Activated CD8-positive, alpha-beta T cell treated with anti-CD3 and anti-CD28 coated beads for 36 hours (primary cell): ENCODE measurements around the gene PPWD1. TPM values are rescaled to one million over a fixed set of nuclear protein-coding genes. Genes with fewer than 3 reads are reported as not detected.

Experiments
- ATAC-seq: fragments of 200-7000 bp; cut with Tn5 transposase; one replicate; pipeline ENCODE4 v1.10.0; 2021; ENCODE audit warnings: mild to moderate bottlenecking, moderate library complexity
- CTCF ChIA-PET: fragments of 350-600 bp; sonication (Branson Sonifier 250); formaldehyde crosslinking; loops from one replicate; lab custom pipeline; 2021; ENCODE audit warnings: antibody characterized with exemption; lab: Charles Lee
- POLR2A ChIA-PET: fragments of 350-600 bp; sonication (Branson Sonifier 250); formaldehyde crosslinking; loops from one replicate; lab custom pipeline; 2021; ENCODE audit warnings: antibody characterized with exemption; lab: Charles Lee
- DNase-seq: peaks from one replicate; pipeline ENCODE4 v3.0.0-alpha.2; 2020
- H3K27ac Mint-ChIP-seq: one replicate; pipeline ENCODE4 v1.8.0; 2021; ENCODE audit warnings: mild to moderate bottlenecking, mixed read lengths
- H3K27me3 Mint-ChIP-seq: one replicate; pipeline ENCODE4 v1.8.0; 2021; ENCODE audit warnings: mixed read lengths
- H3K36me3 Mint-ChIP-seq: one replicate; pipeline ENCODE4 v1.8.0; 2021; ENCODE audit warnings: low read depth, mixed read lengths
- H3K4me1 Mint-ChIP-seq: one replicate; pipeline ENCODE4 v1.8.0; 2021; ENCODE audit warnings: low read depth, mixed read lengths
- H3K4me3 Mint-ChIP-seq: one replicate; pipeline ENCODE4 v1.8.0; 2021; ENCODE audit warnings: mild to moderate bottlenecking, moderate library complexity, mixed read lengths
- H3K9me3 Mint-ChIP-seq: one replicate; pipeline ENCODE4 v1.8.0; 2021; ENCODE audit warnings: mixed read lengths
- intact Hi-C: fragments of 100-400 bp; cut with micrococcal nuclease; formaldehyde crosslinking; loops from one replicate; pipeline ENCODE4 v1.10.0; 2022
- total RNA-seq, 2 experiments: library from RNA; stranded (reverse); gene quantifications; one replicate each; pipeline ENCODE4 v1.2.3, GENCODE V29; 2021
- TF ChIP-seq, protein P1 (sequence below): fragments of 200-600 bp; IDR thresholded peaks from one replicate; pipeline ENCODE4 v1.8.0; 2022; ENCODE audit warnings: antibody characterized with exemption, mild to moderate bottlenecking

Gene PPWD1
- total RNA-seq, 2 experiments from 2014 or later: 33.8 to 37.8 TPM

DNA sequence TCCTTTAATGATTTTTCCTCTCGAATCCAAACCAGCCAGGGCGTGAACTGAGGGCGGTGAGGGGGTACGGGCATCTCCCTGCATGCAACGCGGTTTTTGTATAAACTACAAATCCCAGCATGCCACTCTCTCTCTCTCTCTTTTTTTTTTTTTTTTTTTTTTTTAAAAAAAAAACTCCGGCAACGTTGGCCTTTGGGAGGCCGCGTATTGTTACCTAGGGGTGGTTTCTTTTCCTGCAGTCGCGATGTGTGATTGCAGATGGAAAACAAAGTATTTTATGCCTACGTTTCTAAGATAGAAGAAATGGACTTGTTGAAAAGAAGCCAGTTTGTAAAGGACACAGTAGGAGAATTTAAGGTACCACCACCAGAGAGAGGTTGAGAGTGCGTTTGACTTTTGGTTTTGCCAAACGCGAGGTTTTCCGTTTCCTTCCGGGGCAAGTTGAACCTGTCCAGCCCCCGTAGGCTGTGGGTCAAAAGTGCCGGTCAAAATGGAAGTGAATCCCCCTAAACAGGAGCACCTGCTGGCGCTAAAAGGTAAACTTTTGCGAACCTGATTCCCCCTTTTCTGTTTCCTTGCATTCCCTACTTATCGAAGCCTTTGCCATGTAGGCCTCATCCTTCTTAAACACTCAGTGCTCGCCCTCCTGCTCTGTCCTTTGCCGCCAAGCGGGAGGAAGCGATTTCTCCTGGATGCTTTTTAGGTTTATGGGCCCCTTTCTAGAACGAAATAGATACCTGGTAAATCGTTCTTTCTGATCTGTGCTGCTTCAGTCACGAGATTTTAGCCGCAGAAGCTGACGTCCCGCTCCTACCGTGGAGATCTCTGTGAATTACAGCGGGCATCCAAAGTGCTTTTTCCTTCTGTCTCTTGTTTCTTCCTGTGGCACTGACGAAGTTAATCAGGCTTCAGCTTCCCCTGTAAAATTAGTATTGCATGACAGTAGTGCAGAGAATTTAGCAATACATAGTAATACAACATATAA is 61.8 kb downstream of the PPWD1 start, which contains the start of the genes SHLD3 and TRAPPC13:
SHLD3 (plus strand) TSS at position 457 of the 985 bp plus-strand sequence. CDS start 4,561 bp downstream, outside the sequence.
TRAPPC13 (plus strand) TSS at position 457 of the 985 bp plus-strand sequence; CDS start at position 491, 34 bp downstream.
- peaks cover 41% of the 10 kb centered on the region for H3K4me1 Mint-ChIP-seq
- no peaks in the 10 kb centered on the region for H3K9me3 Mint-ChIP-seq
- TF ChIP-seq, protein P1, sequence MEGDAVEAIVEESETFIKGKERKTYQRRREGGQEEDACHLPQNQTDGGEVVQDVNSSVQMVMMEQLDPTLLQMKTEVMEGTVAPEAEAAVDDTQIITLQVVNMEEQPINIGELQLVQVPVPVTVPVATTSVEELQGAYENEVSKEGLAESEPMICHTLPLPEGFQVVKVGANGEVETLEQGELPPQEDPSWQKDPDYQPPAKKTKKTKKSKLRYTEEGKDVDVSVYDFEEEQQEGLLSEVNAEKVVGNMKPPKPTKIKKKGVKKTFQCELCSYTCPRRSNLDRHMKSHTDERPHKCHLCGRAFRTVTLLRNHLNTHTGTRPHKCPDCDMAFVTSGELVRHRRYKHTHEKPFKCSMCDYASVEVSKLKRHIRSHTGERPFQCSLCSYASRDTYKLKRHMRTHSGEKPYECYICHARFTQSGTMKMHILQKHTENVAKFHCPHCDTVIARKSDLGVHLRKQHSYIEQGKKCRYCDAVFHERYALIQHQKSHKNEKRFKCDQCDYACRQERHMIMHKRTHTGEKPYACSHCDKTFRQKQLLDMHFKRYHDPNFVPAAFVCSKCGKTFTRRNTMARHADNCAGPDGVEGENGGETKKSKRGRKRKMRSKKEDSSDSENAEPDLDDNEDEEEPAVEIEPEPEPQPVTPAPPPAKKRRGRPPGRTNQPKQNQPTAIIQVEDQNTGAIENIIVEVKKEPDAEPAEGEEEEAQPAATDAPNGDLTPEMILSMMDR: peak; percentile 18
- ChIA-PET POLR2A (interaction anchor here (0.8 to 3.3 kb wide), 5 partner anchors 13 to 96 kb away, joined by 4 to 22 read pairs (median 6); partner anchors contain the start of genes CENPK and PPWD1), CTCF (interaction anchor here (0.6 to 0.9 kb wide), 2 partner anchors 15 to 62 kb away, joined by 3 read pairs; partner anchors contain the start of genes CENPK and PPWD1)
- intact Hi-C loops: loop anchor here (5.0 to 10.0 kb wide), 2 partner anchors 63 to 520 kb away; partner anchors contain the start of genes CENPK, PPWD1 and SREK1
- no peaks in the 10 kb centered on the region for H3K27me3 Mint-ChIP-seq
- ATAC-seq (peak; percentile 80), DNase-seq (peak; percentile 88)
- peak within 1 kb of the TSS; percentile 100 for H3K4me3 Mint-ChIP-seq
- peaks cover 8% of the 10 kb centered on the region for H3K36me3 Mint-ChIP-seq
- H3K27ac Mint-ChIP-seq: peak within 1 kb of the TSS; percentile 99

DNA sequence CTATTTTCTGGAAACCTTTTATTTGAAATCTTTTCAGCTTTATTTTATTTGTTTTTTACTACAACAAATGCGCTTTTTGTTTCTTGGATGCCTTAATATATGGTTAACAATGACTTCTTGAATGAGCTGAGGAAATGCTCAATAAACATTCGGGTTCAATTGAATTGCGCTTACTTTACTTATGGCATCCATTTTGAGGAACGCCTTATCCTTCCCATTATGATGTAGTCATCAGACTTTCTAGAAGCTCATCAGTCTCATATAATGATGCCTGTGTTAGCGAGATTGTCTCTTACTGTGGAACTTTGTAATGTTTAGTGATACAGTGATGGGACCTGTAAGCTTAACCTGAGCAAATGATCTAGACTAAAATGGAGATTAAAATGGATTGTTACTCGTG is 62.6 kb downstream of the PPWD1 start:
- TF ChIP-seq, protein P1: no peak
- DNase-seq (no peak), ATAC-seq (no peak)
- ChIA-PET POLR2A (interaction anchor here (0.8 to 3.3 kb wide), 3 partner anchors 46 to 95 kb away, joined by 4 to 22 read pairs (median 5); partner anchors contain the start of genes CENPK and PPWD1), CTCF (interaction anchor here (0.6 to 0.9 kb wide), 2 partner anchors 16 to 63 kb away, joined by 3 read pairs; partner anchors contain the start of genes CENPK and PPWD1)
- Mint-ChIP-seq H3K36me3 (peaks cover 11% of the 10 kb centered on the region), H3K27ac (peak overlapping the region; percentile 99), H3K4me1 (peaks cover 40% of the 10 kb centered on the region), H3K9me3 (no peaks in the 10 kb centered on the region), H3K27me3 (no peaks in the 10 kb centered on the region), H3K4me3 (peak overlapping the region; percentile 100)
- intact Hi-C loops: loop anchor here (10.0 kb wide), 1 partner anchor 519 kb away; the partner anchor contains the start of gene SREK1

DNA sequence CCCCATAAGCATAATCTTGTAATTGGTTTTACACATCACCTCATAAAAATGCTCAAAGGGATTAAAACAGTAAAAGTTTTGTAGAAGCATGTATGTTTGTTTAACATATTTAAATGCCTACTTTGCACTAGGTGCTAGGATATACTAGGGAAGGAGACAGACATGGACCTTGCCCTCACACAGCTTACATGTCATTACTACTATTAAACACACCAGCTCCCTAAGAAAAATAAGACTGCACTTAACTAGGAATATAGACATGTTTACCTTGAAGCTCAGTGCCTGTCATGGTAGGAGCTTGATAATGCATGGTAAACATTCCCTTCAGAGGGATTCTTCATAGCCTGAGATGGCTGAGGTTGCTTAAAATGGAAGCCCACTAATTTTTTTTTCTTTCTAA is 67.9 kb downstream of the PPWD1 start:
- no peak overlapping the region for H3K4me3 Mint-ChIP-seq
- no peak overlapping the region for H3K27ac Mint-ChIP-seq
- CTCF ChIA-PET: interaction anchor here (1.6 to 2.3 kb wide), 2 partner anchors 20 to 41 kb away, joined by 3 to 5 read pairs; no protein-coding TSS in a partner anchor
- H3K4me1 Mint-ChIP-seq: peaks cover 29% of the 10 kb centered on the region
- DNase-seq (no peak), ATAC-seq (no peak)
- TF ChIP-seq, protein P1: no peak
- H3K27me3 Mint-ChIP-seq: no peaks in the 10 kb centered on the region
- POLR2A ChIA-PET: interaction anchor here (1.6 kb wide), 1 partner anchor 92 kb away, joined by 5 read pairs; the partner anchor contains the start of gene NLN
- intact Hi-C loops: no loop called here
- H3K9me3 Mint-ChIP-seq: no peaks in the 10 kb centered on the region
- H3K36me3 Mint-ChIP-seq: peaks cover 9% of the 10 kb centered on the region

Other genes starting within 250 kb of the PPWD1 start
- gene ADAMTS6, start 81.4 kb upstream of the PPWD1 start, total RNA-seq: 1 to 10 TPM; 1.1 to 1.9 TPM
- 10 to 100 TPM; 70.9 to 79.2 TPM for gene CENPK, start 128 bp upstream of the PPWD1 start, total RNA-seq
- 1 to 10 TPM; 6.8 to 7.0 TPM for gene TRIM23, start 61.0 kb downstream of the PPWD1 start, total RNA-seq
- gene SHLD3, start 61.7 kb downstream of the PPWD1 start, total RNA-seq: 1 to 10 TPM; 4.1 to 5.2 TPM
- gene TRAPPC13, start 61.7 kb downstream of the PPWD1 start, total RNA-seq: 10 to 100 TPM; 18.0 to 22.1 TPM
- 10 to 100 TPM; 17.0 to 18.5 TPM for gene SGTB, start 158.8 kb downstream of the PPWD1 start, total RNA-seq
- 10 to 100 TPM; 38.4 to 42.5 TPM for gene NLN, start 158.9 kb downstream of the PPWD1 start, total RNA-seq